Measurements from ENCODE around the gene HIPK4.

The HIPK4 gene

GRCh38 chr19:40358773-40359172 lies 31.2 kb downstream of the HIPK4 start:
- ATAC-seq (ENCODE audit: low read depth) (no peak), DNase-seq (ENCODE audit: low spot score) (no peak)
- no peaks in the 10 kb centered on the region for H3K9me3 ChIP-seq (ENCODE audit: severe bottlenecking)
- no peaks in the 10 kb centered on the region for H3K27me3 ChIP-seq (ENCODE audit: insufficient read depth, poor library complexity, severe bottlenecking)
- H3K27ac ChIP-seq (ENCODE audit: poor library complexity, severe bottlenecking): no peak overlapping the region
- TF ChIP-seq CTCF (IDR thresholded peaks at IDR 0.05; ENCODE audit: poor library complexity, severe bottlenecking): no peak
- H3K36me3 ChIP-seq (ENCODE audit: low read depth): no peaks in the 10 kb centered on the region
- no peaks in the 10 kb centered on the region for H3K4me1 ChIP-seq (ENCODE audit: insufficient read depth, poor library complexity, severe bottlenecking)
- no peak overlapping the region for H3K4me3 ChIP-seq (ENCODE audit: severe bottlenecking)

GRCh38 chr19:40357640-40358039 lies 32.3 kb downstream of the HIPK4 start:
- Histone ChIP-seq H3K27me3 (ENCODE audit: insufficient read depth, poor library complexity, severe bottlenecking) (no peaks in the 10 kb centered on the region), H3K9me3 (ENCODE audit: severe bottlenecking) (no peaks in the 10 kb centered on the region), H3K27ac (ENCODE audit: poor library complexity, severe bottlenecking) (no peak overlapping the region), H3K4me3 (ENCODE audit: severe bottlenecking) (no peak overlapping the region), H3K4me1 (ENCODE audit: insufficient read depth, poor library complexity, severe bottlenecking) (no peaks in the 10 kb centered on the region), H3K36me3 (ENCODE audit: low read depth) (no peaks in the 10 kb centered on the region)
- no peak for TF ChIP-seq CTCF (IDR thresholded peaks at IDR 0.05; ENCODE audit: poor library complexity, severe bottlenecking)
- no peak for ATAC-seq (ENCODE audit: low read depth)
- no peak for DNase-seq (ENCODE audit: low spot score)

- DNase-seq (ENCODE audit: low spot score) (no peak), ATAC-seq (ENCODE audit: low read depth) (no peak)
- no peak overlapping the region for H3K4me3 ChIP-seq (ENCODE audit: severe bottlenecking)
- H3K4me1 ChIP-seq (ENCODE audit: insufficient read depth, poor library complexity, severe bottlenecking): no peaks in the 10 kb centered on the region
- no peak overlapping the region for H3K27ac ChIP-seq (ENCODE audit: poor library complexity, severe bottlenecking)
- H3K9me3 ChIP-seq (ENCODE audit: severe bottlenecking): no peaks in the 10 kb centered on the region
- no peaks in the 10 kb centered on the region for H3K27me3 ChIP-seq (ENCODE audit: insufficient read depth, poor library complexity, severe bottlenecking)
- no peaks in the 10 kb centered on the region for H3K36me3 ChIP-seq (ENCODE audit: low read depth)
- no peak for TF ChIP-seq CTCF (IDR thresholded peaks at IDR 0.05; ENCODE audit: poor library complexity, severe bottlenecking)
These were observed 33.0 kb downstream of the HIPK4 start for GRCh38 chr19:40356681-40357595.

DNA sequence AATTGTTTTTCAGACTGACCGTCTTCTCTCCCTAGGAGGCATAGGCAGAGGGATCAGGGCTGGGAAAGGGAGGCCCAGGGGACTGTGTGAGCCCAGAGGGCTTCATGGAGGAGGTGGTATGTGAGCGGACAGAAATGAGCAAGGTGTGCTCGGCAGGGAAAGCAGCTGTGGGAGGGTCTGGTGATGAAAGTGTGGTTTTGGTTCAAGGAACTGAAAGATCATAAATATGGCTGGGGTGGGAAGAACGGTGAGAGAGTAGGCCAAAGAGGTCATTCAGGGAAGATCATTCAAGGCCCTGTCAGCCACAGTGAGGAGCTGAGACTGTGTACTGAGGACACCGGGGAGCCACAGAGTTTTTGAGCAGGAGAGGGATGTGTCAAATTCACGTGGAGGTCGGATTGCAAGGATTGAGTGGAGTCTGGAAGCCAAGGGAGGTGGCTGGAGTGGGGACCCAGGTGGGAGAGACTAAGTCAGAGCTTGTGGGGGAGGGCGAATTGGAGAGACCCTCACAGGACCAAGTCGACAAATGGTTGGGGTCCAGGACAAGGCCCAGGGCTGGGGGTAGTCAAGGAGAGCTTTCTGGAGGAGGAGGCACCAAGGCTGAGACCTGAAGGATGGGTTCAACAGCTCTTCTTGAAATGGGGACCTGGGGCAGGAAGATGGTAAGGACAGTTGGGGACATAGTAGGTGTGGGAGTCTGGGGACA lies 33.9 kb downstream of the HIPK4 start:
- H3K27ac ChIP-seq (ENCODE audit: poor library complexity, severe bottlenecking): no peak overlapping the region
- TF ChIP-seq CTCF (IDR thresholded peaks at IDR 0.05; ENCODE audit: poor library complexity, severe bottlenecking): no peak
- H3K4me3 ChIP-seq (ENCODE audit: severe bottlenecking): no peak overlapping the region
- no peaks in the 10 kb centered on the region for H3K27me3 ChIP-seq (ENCODE audit: insufficient read depth, poor library complexity, severe bottlenecking)
- ATAC-seq (ENCODE audit: low read depth) (no peak), DNase-seq (ENCODE audit: low spot score) (no peak)
- H3K9me3 ChIP-seq (ENCODE audit: severe bottlenecking): no peaks in the 10 kb centered on the region
- no peaks in the 10 kb centered on the region for H3K36me3 ChIP-seq (ENCODE audit: low read depth)
- no peaks in the 10 kb centered on the region for H3K4me1 ChIP-seq (ENCODE audit: insufficient read depth, poor library complexity, severe bottlenecking)
